ENCODE measurements around the gene ARID1B.
A peak's percentile ranks its signal among the peaks of the same experiment; 100 is the strongest.

ARID1B gene

GRCh38 chr6:156996265-156996664 is 219.1 kb downstream of the ARID1B start:
- DNase-seq: no peak

- DNase-seq: no peak
These were observed 221.7 kb downstream of the ARID1B start for GRCh38 chr6:156998794-156999330.

GRCh38 chr6:156999762-157000161 is 222.6 kb downstream of the ARID1B start:
- DNase-seq: no peak

- DNase-seq: no peak
These were observed 224.5 kb downstream of the ARID1B start for GRCh38 chr6:157001716-157002115.

- no peak for DNase-seq
These were observed 225.6 kb downstream of the ARID1B start for GRCh38 chr6:157002774-157003173.

- no peak for DNase-seq
These were observed 228.8 kb downstream of the ARID1B start for GRCh38 chr6:157005940-157006339.

GRCh38 chr6:157008568-157008967 is 231.4 kb downstream of the ARID1B start:
- no peak for DNase-seq

- no peak for DNase-seq
These were observed 235.2 kb downstream of the ARID1B start for GRCh38 chr6:157012355-157012754.

GRCh38 chr6:157013649-157014304 is 236.6 kb downstream of the ARID1B start:
- no peak for DNase-seq

- DNase-seq: no peak
These were observed 237.7 kb downstream of the ARID1B start for GRCh38 chr6:157014871-157015270.

GRCh38 chr6:157017022-157017421 is 239.8 kb downstream of the ARID1B start:
- DNase-seq: no peak

GRCh38 chr6:157017861-157018260 is 240.7 kb downstream of the ARID1B start:
- no peak for DNase-seq

- no peak for DNase-seq
These were observed 242.0 kb downstream of the ARID1B start for GRCh38 chr6:157019115-157019641.

- peak; percentile 25 for DNase-seq
These were observed 242.6 kb downstream of the ARID1B start for GRCh38 chr6:157019733-157020132.

- no peak for DNase-seq
These were observed 243.2 kb downstream of the ARID1B start for GRCh38 chr6:157020398-157020797.

- peak; percentile 56 for DNase-seq
These were observed 243.7 kb downstream of the ARID1B start for GRCh38 chr6:157020881-157021343.

- DNase-seq: peak; percentile 88
These were observed 244.3 kb downstream of the ARID1B start for GRCh38 chr6:157021344-157021992.

- peak; percentile 80 for DNase-seq
These were observed 245.0 kb downstream of the ARID1B start for GRCh38 chr6:157021993-157022740.

- DNase-seq: no peak
These were observed 246.8 kb downstream of the ARID1B start for GRCh38 chr6:157023958-157024357.

GRCh38 chr6:157024745-157025144 is 247.6 kb downstream of the ARID1B start:
- no peak for DNase-seq

- DNase-seq: no peak
These were observed 248.3 kb downstream of the ARID1B start for GRCh38 chr6:157025437-157025836.

- DNase-seq: no peak
These were observed 253.0 kb downstream of the ARID1B start for GRCh38 chr6:157029980-157030690.

- DNase-seq: no peak
These were observed 253.6 kb downstream of the ARID1B start for GRCh38 chr6:157030755-157031154.

Measured in CD4-positive, alpha-beta T cell treated with Interleukin-4 for 4 hours (primary cell).